GM19238 (cell line): ENCODE results near the gene CCDC69.
A peak's percentile ranks its signal among the peaks of the same experiment; 100 is the strongest.

Experiments used
- DNase-seq: peaks from one replicate; pipeline ENCODE4 v3.0.0; 2011; ENCODE audit warnings: low spot score; ENCODE audit not compliant: insufficient read length

CCDC69 gene

DNA sequence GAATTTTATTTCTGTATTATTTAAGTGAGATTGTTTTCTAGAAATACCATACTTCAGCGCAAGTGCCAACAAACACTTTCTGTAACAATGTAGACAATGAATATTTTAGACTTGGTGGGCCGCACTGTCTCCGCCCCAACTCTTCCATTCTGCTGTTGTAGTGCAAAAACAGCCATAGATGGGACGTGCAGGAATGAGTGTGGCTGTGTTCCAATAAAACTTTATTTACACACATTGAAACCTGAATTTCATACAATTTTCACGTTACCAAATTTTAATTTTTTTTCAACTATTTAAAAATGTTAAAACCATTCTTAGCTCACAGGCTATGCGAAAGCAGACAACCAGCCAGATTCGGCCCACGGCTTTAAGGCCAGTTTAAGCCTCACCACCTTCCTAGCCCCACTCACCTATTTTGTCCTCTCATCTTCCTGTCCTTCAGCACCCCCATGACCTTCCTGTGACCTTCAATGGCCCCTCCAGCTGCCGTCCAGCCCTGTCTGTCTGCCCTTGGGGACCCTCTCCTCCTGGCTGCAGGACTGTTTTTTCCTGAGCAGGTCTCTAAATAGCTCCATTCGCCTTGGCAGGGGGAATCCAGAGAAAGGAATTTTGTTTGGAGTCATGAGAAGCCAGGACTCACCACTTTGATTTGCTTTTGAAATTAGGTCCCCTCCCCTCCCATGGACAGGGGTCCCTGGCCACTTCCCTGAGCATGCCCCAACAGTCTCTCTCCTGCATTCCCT, 55.1 kb downstream of the CCDC69 start:
- no peak for DNase-seq

DNA sequence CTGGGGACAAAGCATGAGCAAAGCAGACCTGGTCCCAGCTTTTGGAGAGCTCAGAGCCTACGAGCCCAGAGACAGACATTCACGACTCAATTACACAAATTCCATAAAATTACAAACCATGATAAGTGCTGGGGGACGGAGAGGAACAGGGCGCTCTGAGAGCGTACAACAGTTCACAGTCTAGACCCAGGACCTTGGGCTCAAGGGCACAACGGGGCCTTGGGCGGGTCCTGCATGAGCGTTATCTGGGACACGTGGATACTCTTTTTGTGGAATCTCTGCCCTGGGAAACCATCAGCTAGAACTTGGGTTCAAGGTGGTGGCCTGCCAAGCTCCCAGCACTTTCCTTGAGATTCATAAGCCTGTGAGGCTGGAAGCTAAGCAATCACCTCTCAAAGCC, 56.9 kb downstream of the CCDC69 start:
- no peak for DNase-seq

DNA sequence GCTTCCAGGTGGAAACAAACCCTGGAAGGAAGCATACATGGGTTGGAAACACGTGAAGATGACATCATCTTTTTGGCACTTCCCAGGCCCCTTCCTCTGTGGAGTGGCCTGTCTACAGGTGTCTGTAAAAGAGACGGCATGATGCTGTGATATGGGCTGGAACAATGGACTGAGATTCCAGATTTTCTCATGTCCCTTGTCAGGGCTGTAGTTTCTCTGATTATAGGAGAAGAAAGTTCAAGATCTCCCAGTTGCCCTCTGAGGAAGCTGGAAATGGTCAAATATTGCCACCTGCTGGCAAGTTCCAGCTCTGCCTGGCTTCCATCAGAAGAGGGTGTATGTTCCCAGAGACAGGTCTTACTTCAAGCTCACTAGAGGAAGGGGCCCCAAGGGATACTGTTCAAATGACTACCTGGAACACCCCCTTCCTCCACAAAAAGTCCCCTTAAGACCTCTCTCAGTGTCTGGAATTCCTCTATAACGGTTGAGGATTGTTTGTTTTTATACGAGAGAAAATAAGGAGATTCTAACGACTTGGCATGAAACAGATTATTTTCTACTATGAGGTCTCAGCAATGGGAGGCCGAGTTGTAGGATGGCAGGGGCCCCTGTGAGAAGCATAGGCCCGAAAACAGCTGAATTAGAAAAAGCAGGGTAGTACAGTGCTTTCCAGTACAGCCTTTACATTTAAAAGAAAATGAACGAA, 59.1 kb downstream of the CCDC69 start:
- peak; percentile 58 for DNase-seq

DNA sequence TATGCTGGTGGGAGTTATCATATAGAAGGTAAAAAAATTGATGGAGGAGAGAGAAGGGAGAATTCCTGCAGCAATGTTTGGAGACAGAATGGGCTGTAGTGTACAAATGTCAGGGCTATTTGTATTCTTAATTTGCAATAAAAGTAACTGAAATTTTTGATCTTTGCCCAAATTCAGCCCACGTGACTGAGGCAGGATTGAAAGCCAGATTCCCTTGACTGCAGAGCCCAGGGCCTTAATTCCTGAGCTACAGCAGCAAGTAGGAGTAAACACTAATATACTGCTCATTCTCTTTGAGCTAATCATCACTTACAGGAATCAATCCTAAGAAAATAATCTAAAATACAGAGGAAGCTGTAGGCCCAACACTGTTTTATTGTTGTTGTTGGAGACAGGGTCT, 61.1 kb downstream of the CCDC69 start:
- no peak for DNase-seq

DNA sequence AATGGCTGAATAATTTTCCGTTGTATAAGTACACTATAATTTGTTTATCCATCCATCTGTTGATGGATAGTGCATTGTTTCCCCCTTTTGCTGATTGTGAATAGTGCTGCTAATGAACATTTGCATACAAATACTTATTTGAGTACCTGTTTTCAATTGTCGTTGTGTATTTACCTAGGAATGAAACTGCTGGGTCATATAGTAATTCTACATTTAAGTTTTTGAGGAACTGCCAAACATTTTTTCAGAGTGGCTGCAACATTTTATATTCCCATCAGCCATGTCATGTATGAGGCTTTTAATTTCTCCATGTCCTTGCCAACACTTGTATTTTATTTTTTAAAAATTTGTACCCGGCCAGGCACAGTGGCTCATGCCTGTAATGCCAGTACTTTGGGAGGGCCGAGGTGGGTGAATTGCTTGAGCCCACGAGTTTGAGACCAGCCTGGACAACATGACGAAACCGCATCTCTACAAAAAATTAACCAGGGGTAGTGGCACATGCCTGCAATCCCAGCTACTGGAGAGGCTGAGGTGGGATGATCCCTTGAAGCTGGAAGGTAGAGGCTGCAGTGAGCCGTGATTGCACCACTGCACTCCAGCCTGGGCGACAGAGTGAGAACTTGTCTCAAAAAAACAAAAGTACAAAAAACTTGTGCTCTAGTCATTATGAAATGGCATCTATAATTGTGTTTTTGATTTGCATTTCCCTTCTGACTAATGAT, 64.1 kb downstream of the CCDC69 start:
- no peak for DNase-seq

DNA sequence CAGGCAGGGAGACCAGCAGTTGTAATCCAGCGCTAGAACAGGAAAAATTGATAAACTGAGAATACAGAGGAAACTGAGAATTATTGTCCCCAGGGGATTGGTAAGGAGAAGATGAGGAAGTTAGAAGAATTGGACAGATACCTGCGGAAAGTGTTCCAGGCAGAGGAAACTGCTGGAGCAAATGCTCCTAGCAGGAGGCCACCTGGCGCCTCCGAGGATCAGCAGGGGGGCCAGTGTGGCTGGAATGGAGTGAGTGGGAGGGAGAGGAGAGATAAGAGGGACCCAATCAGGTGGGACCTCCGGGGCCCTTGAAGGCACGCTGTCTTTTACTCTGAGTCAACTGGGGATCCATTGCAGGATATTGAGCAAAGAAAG, 65.6 kb downstream of the CCDC69 start:
- no peak for DNase-seq

DNA sequence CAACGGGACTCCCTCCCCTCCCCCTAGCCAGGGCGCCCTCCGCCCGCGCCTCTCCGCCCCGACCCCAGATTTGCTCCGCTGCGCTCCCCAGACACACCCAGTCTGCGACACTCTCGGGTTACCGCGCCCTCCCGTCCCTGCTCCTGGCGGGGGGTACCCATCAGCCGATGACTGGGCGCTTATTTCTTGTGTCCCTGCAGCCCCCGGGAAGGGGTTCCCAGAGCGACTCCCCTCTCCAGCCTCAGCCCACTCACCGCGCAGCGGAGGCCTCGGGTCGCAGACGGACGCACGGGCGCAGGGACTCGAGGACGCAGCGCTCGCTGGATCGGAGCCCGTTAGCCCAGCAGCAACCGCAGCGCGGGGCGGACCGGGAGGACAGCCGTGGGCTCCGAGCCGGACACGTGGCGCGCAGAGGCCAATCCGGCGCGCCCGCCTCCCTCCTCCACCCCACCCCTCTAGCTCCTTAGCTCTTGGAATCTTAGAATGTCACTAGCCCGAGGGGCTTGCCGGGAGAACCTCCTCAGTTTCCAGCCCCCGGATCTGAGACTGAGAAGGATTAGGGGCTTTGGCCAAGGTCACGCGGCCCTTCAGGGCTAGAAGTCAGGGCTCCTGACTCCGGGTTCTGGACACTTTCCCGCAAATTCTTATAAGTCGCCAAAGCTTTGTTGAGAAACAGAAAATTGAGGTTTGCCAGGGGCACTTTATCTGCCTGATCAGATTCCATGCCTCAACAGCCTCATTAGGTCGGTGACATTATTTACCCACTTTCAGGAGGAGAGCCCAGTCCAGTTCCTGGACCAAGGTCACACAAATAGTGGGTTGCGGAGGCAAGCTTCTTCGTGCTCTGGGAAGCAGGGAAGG, 66.2 kb downstream of the CCDC69 start, which contains the start of gene ANXA6:
TSS of gene ANXA6 (minus strand) at position 354 of the 861 bp plus-strand sequence. CDS start 9,878 bp downstream, outside the sequence.
- peak; percentile 63 for DNase-seq

DNA sequence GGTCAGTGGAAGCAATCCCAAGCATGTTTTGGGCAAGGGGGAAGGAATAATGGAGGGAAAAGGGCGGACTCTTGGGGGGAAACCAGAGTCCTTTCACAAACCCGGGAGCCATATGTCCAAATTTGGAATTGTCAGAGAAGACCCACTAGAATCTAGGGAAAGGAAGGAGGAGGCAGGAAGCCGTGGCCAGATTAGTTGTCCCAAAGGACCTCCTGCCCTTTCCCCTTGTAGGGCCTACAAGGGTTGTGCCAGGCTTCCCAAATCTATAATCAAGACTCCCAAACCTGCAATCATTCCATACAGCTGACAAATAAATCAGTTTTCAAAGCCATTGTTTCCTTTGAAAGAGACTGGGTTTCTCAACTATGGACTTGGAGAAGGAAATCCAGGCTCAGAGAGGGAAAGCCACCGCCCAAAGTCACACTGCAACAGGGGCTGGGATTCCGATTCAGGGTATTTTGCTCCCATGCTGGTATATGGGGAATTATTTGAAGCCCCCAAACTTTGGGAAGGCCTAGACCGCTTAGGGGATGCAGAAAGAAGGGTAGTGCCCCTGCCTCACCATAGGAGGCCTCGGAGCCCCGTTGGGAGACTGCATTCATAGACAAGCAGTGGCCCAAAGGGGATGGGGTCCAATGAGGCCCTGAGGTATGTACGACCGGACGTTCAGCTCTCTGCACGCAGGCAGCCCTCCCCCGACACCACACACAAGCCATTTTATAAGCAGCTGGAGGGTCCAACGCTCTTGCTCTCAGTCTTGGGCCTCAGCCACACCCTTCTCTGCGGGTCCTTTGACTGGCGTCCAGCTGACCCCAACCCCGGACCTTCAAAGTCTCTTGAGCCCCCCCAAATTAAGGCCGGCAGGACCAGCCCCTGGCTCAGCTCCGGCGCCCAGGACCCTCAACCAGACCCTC, 67.1 kb downstream of the CCDC69 start:
- no peak for DNase-seq

DNA sequence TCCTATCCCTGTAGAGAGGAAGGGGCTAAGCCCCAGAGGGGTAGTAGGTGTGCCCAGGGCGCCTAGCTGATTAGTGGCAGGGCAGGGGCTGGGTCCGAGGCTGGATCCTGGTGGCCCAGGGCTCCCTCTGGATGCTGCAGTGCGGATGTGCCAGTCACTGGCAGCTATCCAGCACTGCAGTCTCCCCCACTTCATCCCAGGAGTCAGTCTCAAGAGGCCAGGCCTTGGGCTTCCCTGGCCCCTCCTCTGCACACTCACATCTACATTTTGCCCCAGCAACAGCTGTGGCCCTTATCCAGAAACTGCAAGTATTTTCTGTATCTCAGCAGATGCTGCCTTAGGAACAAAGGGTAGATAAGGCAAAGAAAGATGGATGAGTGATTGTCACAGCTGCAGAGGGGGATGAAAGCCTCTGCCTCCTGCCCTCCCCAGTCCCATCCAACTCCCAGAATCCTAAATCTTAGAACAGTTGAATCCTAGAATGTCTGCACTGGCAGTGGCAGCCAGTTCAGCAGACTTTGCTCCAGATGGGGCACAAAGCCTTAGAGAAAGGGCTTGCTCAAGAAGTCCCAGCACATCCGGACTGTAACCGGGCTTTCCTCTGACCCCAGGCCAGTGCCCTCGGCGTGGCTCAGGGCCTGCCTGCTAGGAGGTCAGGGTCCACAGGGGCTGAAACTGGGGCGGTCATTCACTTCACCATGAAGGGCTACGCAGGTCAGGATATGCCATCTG, 68.0 kb downstream of the CCDC69 start:
- DNase-seq: no peak

DNA sequence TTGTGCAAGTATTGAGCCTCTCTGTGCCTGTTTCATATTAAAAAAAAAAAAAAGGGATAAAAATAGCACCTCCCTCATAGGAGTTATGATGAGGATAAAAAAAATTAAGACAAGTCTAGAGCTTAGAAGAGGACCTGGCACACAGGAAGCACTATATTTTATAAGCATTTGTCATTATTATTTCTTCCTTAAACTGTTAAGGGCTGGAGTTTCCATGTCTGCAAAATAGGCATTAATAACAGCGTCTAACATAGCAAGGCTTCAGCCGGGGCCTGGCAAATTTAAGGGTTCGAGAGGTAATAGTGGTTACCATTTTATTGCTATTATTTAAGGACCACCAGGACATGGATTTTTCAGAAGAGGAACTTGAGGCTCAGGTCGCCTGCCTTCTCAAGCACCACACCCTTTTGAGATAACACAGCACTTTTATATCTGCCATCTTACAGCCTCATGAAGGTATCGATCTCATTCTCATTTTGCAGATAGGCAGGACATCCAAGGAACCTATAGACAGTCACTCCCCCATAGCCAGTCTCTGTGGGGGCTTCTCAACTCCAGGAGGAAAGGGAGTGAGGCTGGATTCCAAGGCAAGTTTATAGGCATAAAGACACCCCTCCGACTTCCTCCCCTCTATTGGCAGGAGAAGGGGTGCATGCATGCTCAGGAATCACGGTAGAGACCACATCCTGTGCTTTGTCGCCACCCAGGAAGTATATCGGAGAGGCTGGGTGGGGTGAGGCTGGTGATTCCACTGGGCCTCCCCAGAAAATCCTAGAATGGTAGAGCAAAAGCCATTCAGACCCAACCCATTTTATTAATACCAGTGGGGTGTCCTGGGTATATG, 68.7 kb downstream of the CCDC69 start:
- DNase-seq: no peak

DNA sequence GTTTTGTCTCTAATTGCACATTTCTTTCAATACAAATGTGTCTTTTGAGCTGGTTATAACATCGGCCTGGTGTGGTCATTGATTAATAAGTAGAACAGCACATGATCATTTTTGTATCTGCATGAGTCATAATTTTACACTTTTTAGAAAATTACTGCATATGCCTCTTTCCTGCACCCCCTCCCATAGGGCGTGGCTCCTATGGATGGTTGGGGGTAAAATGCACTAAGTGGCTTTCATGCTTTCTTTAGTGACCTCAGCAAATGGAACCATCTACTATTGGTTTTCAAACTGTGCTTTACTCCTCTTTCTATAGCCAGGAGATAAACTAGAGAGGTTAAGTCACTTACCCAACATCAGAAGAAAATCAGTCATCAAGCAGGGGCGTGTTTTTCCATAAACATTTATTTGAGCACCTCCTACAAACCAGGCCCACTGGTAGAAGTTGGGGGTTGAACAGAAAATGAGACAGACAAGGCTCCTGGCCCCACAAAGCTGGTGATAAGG, 70.1 kb downstream of the CCDC69 start:
- DNase-seq: no peak

DNA sequence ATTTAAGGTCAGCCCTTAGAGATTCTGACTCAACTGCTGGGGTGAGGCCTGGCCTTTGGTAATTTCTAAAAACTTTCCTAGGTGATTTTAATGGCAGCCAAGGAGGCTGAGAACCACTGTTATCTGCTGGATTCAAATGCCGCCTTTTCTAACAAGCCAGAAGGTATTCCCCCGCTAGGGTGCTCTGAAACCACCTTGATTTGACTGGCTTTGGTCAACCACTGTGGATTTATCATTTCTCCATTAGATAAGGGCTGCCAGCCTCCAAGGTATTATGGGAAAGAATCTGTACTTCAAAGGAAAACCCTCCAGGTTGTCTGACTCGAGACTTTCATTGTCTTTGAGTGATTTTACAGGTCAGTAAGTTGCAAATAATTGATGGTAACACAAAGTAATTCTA, 70.6 kb downstream of the CCDC69 start:
- no peak for DNase-seq

DNA sequence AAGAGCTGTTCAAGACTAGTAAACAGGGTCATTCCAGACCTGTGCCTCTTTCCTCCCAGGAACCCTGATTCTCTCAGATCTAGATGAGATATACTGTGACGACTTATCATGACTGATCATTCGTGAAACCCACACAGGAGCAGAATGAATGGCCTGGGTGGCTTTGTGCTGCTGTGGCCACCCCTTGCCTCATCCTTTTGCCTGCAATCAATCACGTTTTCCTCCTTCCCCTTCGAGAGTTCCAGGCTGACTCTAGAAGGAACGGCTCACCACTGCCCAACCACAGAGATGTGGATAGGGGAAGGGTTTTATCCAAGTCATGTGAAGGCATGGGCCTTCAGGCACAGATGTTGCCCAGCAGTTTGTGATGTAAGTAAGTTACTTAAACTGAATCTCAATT, 72.1 kb downstream of the CCDC69 start:
- DNase-seq: no peak

DNA sequence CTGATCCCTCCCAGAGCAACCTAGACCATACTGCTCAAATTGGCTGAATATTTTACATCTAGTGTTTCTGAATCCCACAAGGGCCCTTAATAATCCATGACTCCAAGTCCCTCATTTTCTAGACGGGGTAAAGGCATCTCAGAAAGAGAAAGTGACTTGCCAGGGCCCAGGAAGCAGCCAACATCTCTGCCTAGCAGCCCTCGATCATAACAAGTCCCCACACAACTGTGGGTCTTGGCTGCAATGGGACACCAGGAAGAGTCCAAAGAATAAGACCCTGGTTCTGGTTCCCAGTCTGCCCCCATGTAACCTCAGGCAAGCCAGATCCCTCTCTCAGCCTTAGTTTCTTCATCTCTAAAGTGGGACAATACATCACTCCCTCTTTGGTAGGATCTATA, 72.6 kb downstream of the CCDC69 start:
- DNase-seq: no peak

DNA sequence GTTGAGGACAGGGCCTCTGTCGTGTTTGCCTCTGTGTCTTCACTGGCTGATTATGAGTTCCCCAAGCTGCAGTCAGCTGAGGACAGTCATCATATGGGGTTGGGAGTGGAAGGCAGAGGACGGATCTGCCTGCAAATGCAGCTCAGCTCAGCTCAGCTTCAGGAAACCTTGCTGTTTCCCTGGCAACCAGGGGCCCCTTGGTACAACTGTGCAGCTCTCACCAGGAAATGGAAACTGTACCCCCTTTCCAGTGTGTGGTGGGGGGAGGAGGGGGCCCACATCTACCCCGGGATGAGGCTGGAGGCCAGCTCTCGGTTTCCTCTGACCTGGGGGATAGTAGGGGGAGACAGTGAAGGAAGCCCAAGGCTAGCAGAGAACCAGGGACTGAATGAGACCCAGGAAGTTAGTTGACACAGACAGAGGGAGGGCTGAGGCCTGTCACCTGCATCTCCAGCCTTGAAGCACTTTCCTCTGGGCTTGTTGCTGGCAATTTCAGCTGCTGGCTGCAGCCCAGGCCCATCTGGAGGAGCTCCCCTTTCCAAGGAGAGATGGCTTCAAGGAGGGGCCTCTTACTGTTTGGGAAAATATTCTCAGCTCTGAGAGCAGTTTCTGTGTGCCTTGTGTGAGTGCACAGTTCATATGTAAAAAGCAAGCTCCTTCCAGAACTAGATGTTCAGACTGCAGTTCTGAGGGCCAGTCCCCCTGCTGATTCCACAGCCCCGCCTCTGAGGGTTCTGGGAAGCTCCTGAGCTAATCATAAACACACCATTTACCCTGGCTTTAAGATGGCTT, 73.2 kb downstream of the CCDC69 start:
- peak; percentile 50 for DNase-seq

DNA sequence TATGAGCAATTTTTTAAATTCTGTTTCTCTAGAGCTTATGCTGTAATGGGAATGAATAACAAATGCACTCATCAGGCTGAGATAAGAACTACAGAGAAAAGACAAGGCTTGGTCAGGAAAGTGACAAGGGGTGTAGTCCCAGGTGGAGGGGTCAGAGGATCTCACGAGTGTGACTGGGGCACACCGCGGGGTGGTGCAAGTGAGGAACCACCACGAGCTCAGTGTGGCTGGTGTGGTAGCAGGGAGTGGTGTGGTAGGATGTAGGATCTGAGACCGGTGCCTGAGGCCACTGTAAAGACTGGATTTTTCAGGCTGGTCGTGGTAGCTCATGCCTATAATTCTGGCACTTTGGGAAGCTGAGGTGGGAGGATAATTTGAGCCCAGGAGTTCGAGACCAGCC, 75.3 kb downstream of the CCDC69 start:
- no peak for DNase-seq

DNA sequence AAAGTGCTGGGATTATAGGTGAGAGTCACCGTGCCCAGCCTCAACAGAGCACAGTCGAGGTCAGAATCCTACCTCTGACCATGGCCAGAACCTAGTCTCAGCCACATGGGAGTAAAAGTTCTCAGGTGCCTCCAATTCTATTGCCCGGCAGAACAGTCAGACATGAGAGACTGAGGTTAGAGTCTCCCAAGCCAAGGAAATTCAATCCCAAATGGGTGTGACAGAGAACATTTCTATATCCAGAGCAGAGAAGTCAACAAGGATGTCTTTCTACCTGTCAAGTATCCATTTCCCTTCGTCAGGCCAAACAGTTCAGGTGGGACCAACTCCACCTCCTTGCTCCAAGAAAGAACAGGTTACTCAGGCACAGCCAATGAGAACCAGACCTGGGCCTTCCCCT, 76.9 kb downstream of the CCDC69 start:
- DNase-seq: no peak

DNA sequence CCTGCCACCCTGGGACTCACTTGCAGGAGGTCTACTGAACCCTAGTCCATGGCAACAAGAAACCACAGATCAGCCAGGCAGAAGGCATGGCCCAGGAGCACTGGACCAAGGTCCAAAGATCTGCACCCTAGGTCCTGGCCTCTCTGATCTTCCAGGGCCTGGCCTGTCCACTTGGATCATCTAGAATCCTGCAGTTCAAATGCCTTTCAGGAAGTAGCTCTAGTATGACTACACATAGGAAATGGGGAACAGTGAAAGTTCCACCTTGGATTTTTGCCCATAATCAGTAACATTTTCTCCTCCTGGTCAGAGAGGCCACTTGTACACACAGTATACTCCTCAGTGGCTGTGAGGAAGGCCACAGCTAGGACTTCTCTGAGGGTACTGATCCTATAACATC, 77.8 kb downstream of the CCDC69 start:
- no peak for DNase-seq
